ENCODE data around the gene DLGAP4.

DNA sequence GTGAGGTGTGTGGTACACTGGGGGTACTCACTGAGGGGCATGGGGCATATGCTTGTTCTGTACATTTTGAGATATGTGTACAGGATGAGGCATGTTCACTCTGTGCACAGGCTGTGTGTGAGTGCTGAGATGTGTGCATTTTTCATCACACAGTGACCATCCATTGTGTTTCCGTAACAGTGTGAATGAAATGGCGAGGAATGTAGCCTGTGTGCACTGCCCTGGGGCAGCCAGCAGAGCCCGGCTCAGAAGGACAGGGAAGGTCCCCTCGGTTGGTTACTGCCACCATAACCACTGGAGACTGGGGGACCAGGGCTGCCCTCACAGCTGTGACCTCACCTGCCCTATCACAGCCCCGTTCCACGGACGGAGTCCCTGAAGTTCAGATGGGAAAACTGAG lies 129.0 kb downstream of the DLGAP4 start:
- TF ChIP-seq CTCF (IDR thresholded peaks at IDR 0.05) (no peak), POLR2A (IDR thresholded peaks at IDR 0.05) (no peak)

All from body of pancreas (tissue), 4 donors.